Measurements from ENCODE around the gene DDX10.

DNA sequence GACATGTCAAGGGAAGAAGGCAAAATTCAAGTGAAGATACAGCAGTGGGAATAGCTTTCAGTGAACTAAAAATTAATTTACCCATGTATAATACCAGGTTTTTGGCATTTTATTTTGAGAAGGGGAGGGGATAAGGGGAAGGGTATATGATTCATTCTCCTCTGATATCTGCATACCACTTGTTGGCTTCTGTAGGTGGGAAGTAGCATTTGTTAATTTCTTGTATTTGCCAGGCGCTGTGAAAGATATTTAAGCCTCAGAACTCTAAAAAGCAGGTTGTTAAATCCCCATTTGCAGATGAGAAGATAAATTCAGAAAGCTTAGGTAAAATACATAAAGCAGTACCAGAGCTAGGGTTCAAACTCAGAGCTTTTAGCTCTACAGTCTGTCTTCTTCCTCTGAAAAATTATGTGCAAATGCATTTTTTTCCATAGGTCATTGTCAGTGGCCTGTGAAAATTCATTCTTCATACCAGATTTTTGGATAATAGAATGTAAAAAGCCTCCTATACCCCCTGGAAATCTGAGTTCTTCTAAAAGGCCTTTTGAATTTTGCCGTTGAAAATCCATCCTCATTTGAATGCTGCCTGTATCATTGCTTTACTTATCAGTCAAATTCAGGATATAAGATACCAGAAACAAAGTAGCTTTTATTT, 221.3 kb downstream of the DDX10 start:
- TF ChIP-seq EZH2 (IDR thresholded peaks at IDR 0.05), result no peak
- TF ChIP-seq POLR2AphosphoS5 (IDR thresholded peaks at IDR 0.05; ENCODE audit: borderline replicate concordance, low read depth, low read length), result no peak
- TF ChIP-seq FOXP2 (optimal IDR thresholded peaks at IDR 0.05; ENCODE audit: control extremely low read depth, extremely low read length, insufficient read depth), result no peak
